GM12878 (cell line): ENCODE measurements around the gene UQCR11. TPM values are rescaled to one million over a fixed set of nuclear protein-coding genes. Genes with fewer than 3 reads are reported as not detected.

ENCODE experiments used
- BMI1 ChIP-seq: fragments of 450-650 bp; IDR thresholded peaks from 2 replicates; pipeline ENCODE4 v1.6.1; 2016; ENCODE audit warnings: mild to moderate bottlenecking, moderate library complexity, borderline replicate concordance
- CEBPZ ChIP-seq: fragments of 150-350 bp; IDR thresholded peaks from 2 replicates; pipeline ENCODE4 v1.6.1; 2016; ENCODE audit warnings: low read depth, low read length
- CHD2 ChIP-seq: IDR thresholded peaks from 2 replicates; pipeline ENCODE4 v1.6.1; 2011; ENCODE audit warnings: low read depth, low read length, improper control_type of control experiment, borderline replicate concordance
- CTCF ChIP-seq, 3 experiments: IDR thresholded peaks in 2 of 3; conservative IDR thresholded peaks in 1 of 3; 2 replicates each; pipeline ENCODE4 v1.5.1; 2011; ENCODE audit warnings: low read depth in 3 of 3, low read length in 3 of 3, mild to moderate bottlenecking in 3 of 3, control low read depth in 2 of 3, moderate library complexity in 2 of 3, inconsistent platforms in 1 of 3, mixed read lengths in 1 of 3; ENCODE audit not compliant: control insufficient read depth in 2 of 3, insufficient read depth in 1 of 3; ENCODE audit errors: extremely low read depth in 1 of 3
- ELK1 ChIP-seq: IDR thresholded peaks from 2 replicates; pipeline ENCODE4 v1.6.1; 2012; ENCODE audit warnings: low read depth, low read length, improper control_type of control experiment
- ETV6 ChIP-seq, 2 experiments: fragments of 450-650 bp in 1 of 2; IDR thresholded peaks in 1 of 2; conservative IDR thresholded peaks in 1 of 2; 2 replicates each; pipeline ENCODE4 v1.6.1; 2014; ENCODE audit warnings: antibody characterized with exemption in 1 of 2, borderline replicate concordance in 1 of 2, low read depth in 1 of 2, mild to moderate bottlenecking in 1 of 2, moderate library complexity in 1 of 2
- HCFC1 ChIP-seq: fragments of 150-350 bp; IDR thresholded peaks from 2 replicates; pipeline ENCODE4 v1.6.1; 2014; ENCODE audit warnings: low read length
- MXI1 ChIP-seq: fragments of 150-350 bp; IDR thresholded peaks from 2 replicates; pipeline ENCODE4 v1.6.1; 2011; ENCODE audit warnings: low read depth, mild to moderate bottlenecking, inconsistent platforms, low read length, improper control_type of control experiment
- NR2C2 ChIP-seq: IDR thresholded peaks from 2 replicates; pipeline ENCODE4 v1.6.1; 2011; ENCODE audit warnings: borderline replicate concordance, low read depth; ENCODE audit not compliant: control insufficient read depth, insufficient read length
- PML ChIP-seq: IDR thresholded peaks from 2 replicates; pipeline ENCODE4 v1.6.1; 2012; ENCODE audit warnings: low read length, inconsistent platforms
- POLR2AphosphoS2 ChIP-seq: IDR thresholded peaks from 2 replicates; pipeline ENCODE4 v1.6.1; 2011; ENCODE audit warnings: low read depth, mild to moderate bottlenecking, low read length, improper control_type of control experiment, moderate library complexity
- REST ChIP-seq: IDR thresholded peaks from 2 replicates; pipeline ENCODE4 v1.6.1; 2012; ENCODE audit warnings: mild to moderate bottlenecking, low read depth, low read length
- SIX5 ChIP-seq: IDR thresholded peaks from 2 replicates; pipeline ENCODE4 v1.6.1; 2011; ENCODE audit warnings: mild to moderate bottlenecking, low read depth, low read length, moderate library complexity; ENCODE audit not compliant: severe bottlenecking
- SKIL ChIP-seq: fragments of 450-650 bp; IDR thresholded peaks from 2 replicates; pipeline ENCODE4 v1.6.1; 2017; ENCODE audit warnings: mild to moderate bottlenecking, low read depth, inconsistent platforms; ENCODE audit not compliant: poor library complexity, severe bottlenecking
- SMAD5 ChIP-seq: IDR thresholded peaks from 2 replicates; pipeline ENCODE4 v1.6.1; 2016; ENCODE audit warnings: antibody characterized with exemption, low read depth
- TAF1 ChIP-seq: IDR thresholded peaks from 2 replicates; pipeline ENCODE4 v1.6.1; 2011; ENCODE audit warnings: mild to moderate bottlenecking, low read depth, low read length, borderline replicate concordance
- ZSCAN29 ChIP-seq: fragments of 450-650 bp; IDR thresholded peaks from 2 replicates; pipeline ENCODE4 v1.6.1; 2017; ENCODE audit warnings: mild to moderate bottlenecking, moderate library complexity
- polyA plus RNA-seq, 11 experiments: library from polyadenylated mRNA; depleted of rRNA in 4 of 11; unstranded in 6 of 11; stranded (reverse) in 5 of 11; fragments of >200 nt; fragmentation: Nextera tagmentation in 4 of 11; fragmentation: Illumina TruSeq in 1 of 11; extraction: Ambion mirVana in 4 of 11; extraction: Trizol in 1 of 11; gene quantifications; 1 replicate in 1 of 11; 2 replicates in 10 of 11; pipeline versions ENCODE4 v1.2.1 to v1.2.3, GENCODE V29; 2011 to 2016; ENCODE audit warnings: inconsistent platforms in 2 of 11, missing spikeins in 2 of 11, low read depth in 1 of 11
- total RNA-seq, 4 experiments: library from RNA; depleted of rRNA in 3 of 4; stranded (reverse); fragments of >200 nt in 3 of 4; fragmentation: Illumina TruSeq in 1 of 4; extraction: Trizol in 1 of 4; gene quantifications; 2 replicates each; pipeline versions ENCODE4 v1.2.1 to v1.2.3, GENCODE V29; 2013 to 2021

Gene UQCR11
- total and polyA plus RNA-seq, 10 of the 15 experiments (the other 5 are each of a cell fraction or from before 2014, with no cell fraction given), result 28.6 to 586 (median 193) TPM

- TF ChIP-seq CTCF (IDR thresholded peaks at IDR 0.05 in 2 of 3, conservative IDR thresholded peaks at IDR 0.05 in 1 of 3; ENCODE audit: control insufficient read depth in 2 of 3, extremely low read depth in 1 of 3, insufficient read depth in 1 of 3, low read depth in 3 of 3, low read length in 3 of 3), result no peak
- no peak for TF ChIP-seq REST
- peak; percentile 54; the same call in 1 of the 2 replicates for TF ChIP-seq ZSCAN29
- peak in 1 of 2 experiments; percentile 6; a peak in 1 of 4 replicates for TF ChIP-seq ETV6 (conservative IDR thresholded peaks at IDR 0.05 in 1 of 2, IDR thresholded peaks at IDR 0.05 in 1 of 2; ENCODE audit: borderline replicate concordance in 1 of 2, low read depth in 1 of 2)
- TF ChIP-seq SKIL, result peak; percentile 70
- no peak for TF ChIP-seq HCFC1
- no peak for TF ChIP-seq TAF1
- TF ChIP-seq PML, result 0 out of 2 replicates have a peak, but pooled peaks have one; percentile 49
- peak; percentile 68 for TF ChIP-seq CHD2
- peak; percentile 15; the same call in 1 of the 2 replicates for TF ChIP-seq ELK1
- no peak for TF ChIP-seq NR2C2
- TF ChIP-seq SIX5, result no peak
- no peak for TF ChIP-seq BMI1
- no peak for TF ChIP-seq CEBPZ
- TF ChIP-seq SMAD5, result no peak; the same call in 1 of the 2 replicates
- TF ChIP-seq POLR2AphosphoS2, result no peak
- TF ChIP-seq MXI1, result peak; percentile 37; the same call in 1 of the 2 replicates
Observed at GRCh38 chr19:1648459-1648849, 43.2 kb upstream of the UQCR11 start (continued).
